ENCODE measurements around the gene ITIH2.
"Not testable (repeated sequence)": the region's sequence is repeated elsewhere in the genome, so short reads cannot be mapped to it uniquely, and the experiment has no call there.

DNA sequence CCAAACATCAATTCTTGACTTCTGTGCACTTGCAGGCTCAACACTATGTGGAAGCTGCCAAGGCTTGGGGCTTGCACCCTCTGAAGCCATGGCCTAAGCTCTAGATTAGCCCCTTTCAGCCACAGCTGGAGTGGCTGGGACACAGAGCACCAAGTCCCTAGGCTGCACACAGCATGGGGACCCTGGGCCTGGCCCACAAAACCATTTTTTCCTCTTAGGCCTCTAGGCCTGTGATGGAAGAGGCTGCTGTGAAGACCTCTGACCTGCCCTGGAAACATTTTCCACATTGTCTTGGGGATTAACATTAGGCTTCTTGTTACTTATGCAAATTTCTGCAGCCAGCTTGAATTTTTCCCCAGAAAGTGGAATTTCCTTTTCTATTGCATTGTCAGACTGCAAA is 10.7 kb upstream of the ITIH2 start:
- not testable (repeated sequence) for TF ChIP-seq POLR2A (IDR thresholded peaks at IDR 0.05; ENCODE audit: borderline replicate concordance, extremely low read depth, insufficient read depth, insufficient read length); ZNF274 (IDR thresholded peaks at IDR 0.05; ENCODE audit: low read depth, low read length); EZH2 (IDR thresholded peaks at IDR 0.05); YY1 (IDR thresholded peaks at IDR 0.05; ENCODE audit: extremely low read depth, insufficient replicate concordance, low read depth, low read length); JUND (IDR thresholded peaks at IDR 0.05); POLR2AphosphoS5 (IDR thresholded peaks at IDR 0.05; ENCODE audit: low read depth, low read length); EZH2phosphoT487 (IDR thresholded peaks at IDR 0.05; ENCODE audit: borderline replicate concordance)
- TF ChIP-seq, protein P1, sequence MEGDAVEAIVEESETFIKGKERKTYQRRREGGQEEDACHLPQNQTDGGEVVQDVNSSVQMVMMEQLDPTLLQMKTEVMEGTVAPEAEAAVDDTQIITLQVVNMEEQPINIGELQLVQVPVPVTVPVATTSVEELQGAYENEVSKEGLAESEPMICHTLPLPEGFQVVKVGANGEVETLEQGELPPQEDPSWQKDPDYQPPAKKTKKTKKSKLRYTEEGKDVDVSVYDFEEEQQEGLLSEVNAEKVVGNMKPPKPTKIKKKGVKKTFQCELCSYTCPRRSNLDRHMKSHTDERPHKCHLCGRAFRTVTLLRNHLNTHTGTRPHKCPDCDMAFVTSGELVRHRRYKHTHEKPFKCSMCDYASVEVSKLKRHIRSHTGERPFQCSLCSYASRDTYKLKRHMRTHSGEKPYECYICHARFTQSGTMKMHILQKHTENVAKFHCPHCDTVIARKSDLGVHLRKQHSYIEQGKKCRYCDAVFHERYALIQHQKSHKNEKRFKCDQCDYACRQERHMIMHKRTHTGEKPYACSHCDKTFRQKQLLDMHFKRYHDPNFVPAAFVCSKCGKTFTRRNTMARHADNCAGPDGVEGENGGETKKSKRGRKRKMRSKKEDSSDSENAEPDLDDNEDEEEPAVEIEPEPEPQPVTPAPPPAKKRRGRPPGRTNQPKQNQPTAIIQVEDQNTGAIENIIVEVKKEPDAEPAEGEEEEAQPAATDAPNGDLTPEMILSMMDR (IDR thresholded peaks at IDR 0.05 in 2 of 3, conservative IDR thresholded peaks at IDR 0.05 in 1 of 3; ENCODE audit: borderline replicate concordance in 1 of 3, insufficient read depth in 1 of 3, low read depth in 2 of 3, low read length in 2 of 3), result not testable (repeated sequence)
- TF ChIP-seq, protein P2, sequence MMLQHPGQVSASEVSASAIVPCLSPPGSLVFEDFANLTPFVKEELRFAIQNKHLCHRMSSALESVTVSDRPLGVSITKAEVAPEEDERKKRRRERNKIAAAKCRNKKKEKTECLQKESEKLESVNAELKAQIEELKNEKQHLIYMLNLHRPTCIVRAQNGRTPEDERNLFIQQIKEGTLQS (IDR thresholded peaks at IDR 0.05), result not testable (repeated sequence)

All from HCT116 (cell line).